Prostate gland (tissue), 2 donors: Measurements from ENCODE around the gene DSCAML1. TPM values are rescaled to one million over a fixed set of nuclear protein-coding genes. Genes with fewer than 3 reads are reported as not detected.

Source experiments
- DNase-seq: peaks from one replicate; pipeline ENCODE4 v3.0.0-alpha.2; 2019; ENCODE audit warnings: low spot score
- H3K27ac ChIP-seq, 2 donors: fragments of 200-600 bp; sonication (generic); 2 replicates each; pipeline ENCODE4 v1.5.1; 2017 to 2019
- H3K27me3 ChIP-seq: fragments of 200-600 bp; sonication (generic); replicated peaks from 2 replicates; pipeline ENCODE4 v1.5.1; 2019; ENCODE audit not compliant: insufficient read depth
- H3K36me3 ChIP-seq, 2 donors: fragments of 200-600 bp; sonication (generic); 1 replicate in 1 of 2; 2 replicates in 1 of 2; pipeline versions ENCODE4 v1.5.1 to v1.8.1; 2017 to 2019
- H3K4me1 ChIP-seq: fragments of 200-600 bp; sonication (generic); replicated peaks from 2 replicates; pipeline ENCODE4 v1.5.1; 2019
- H3K4me3 ChIP-seq, 2 donors: fragments of 200-600 bp; sonication (generic); 2 replicates each; pipeline ENCODE4 v1.5.1; 2017 to 2019
- H3K9me3 ChIP-seq: fragments of 200-600 bp; sonication (generic); 2 replicates; pipeline ENCODE4 v1.5.1; 2017
- CTCF ChIP-seq, 4 experiments: fragments of 200-600 bp in 2 of 4; fragments of 450-650 bp in 2 of 4; sonication (generic) in 2 of 4; IDR thresholded peaks; 1 replicate in 3 of 4; 2 replicates in 1 of 4; pipeline ENCODE4 v1.5.1; 2016 to 2019; ENCODE audit warnings: antibody characterized with exemption in 4 of 4, mild to moderate bottlenecking in 2 of 4, moderate library complexity in 2 of 4
- POLR2A ChIP-seq: fragments of 450-650 bp; IDR thresholded peaks from one replicate; pipeline ENCODE4 v1.6.1; 2016; ENCODE audit warnings: antibody characterized with exemption, mild to moderate bottlenecking
- POLR2AphosphoS5 ChIP-seq: sonication (generic); formaldehyde crosslinking; IDR thresholded peaks from one replicate; pipeline ENCODE4 v1.6.1; 2017; ENCODE audit warnings: antibody characterized with exemption
- WGBS: methylation state at CpG from one replicate; pipeline ENCODE4 v1.1.5; 2018; 5-methylcytosine and 5-hydroxymethylcytosine counted together
- intact Hi-C: fragments of 100-400 bp; cut with DNase I; formaldehyde crosslinking; loops from one replicate; pipeline ENCODE4 v1.14.2; 2022
- total RNA-seq, 2 donors: library from RNA; depleted of rRNA; stranded (reverse); fragments of >200 nt; gene quantifications; one replicate each; pipeline ENCODE4 v1.1.0, GENCODE V29; 2016

Gene DSCAML1
- total RNA-seq, 2 donors from 2014 or later, result 0.14 to 2.8 TPM

DNA sequence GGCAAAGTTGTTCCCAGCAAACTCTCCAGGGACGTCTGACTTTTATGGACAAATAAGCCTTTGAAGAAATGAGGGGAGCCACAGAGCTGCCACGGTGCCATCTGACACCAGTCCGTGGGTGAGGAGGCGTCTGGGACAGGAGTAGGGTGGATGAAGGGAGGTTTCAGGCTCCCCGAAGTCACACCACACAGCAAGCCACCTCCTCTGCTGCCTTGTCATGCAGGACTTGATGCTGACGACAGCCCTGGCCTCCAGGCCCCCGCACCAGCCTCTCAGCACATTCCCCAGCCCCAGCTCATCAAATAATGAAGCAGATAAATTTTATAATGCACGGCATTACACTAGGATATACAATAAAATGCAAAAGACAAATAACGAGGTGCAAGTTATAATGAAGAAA is 312.9 kb downstream of the DSCAML1 start:
- H3K27me3 ChIP-seq, result no peaks in the 10 kb centered on the region
- 26% methylated on average over 9 of the region's 9 CpGs for WGBS
- TF ChIP-seq POLR2A, result no peak
- TF ChIP-seq CTCF (IDR thresholded peaks at IDR 0.05), result no peak
- no peak for TF ChIP-seq POLR2AphosphoS5
- no peak for DNase-seq
- no peaks in the 10 kb centered on the region for H3K9me3 ChIP-seq
- H3K27ac ChIP-seq, result no peak overlapping the region
- H3K36me3 ChIP-seq, result no peaks in the 10 kb centered on the region
- intact Hi-C loops, result no loop called here
- no peaks in the 10 kb centered on the region for H3K4me1 ChIP-seq
- no peak overlapping the region for H3K4me3 ChIP-seq

DNA sequence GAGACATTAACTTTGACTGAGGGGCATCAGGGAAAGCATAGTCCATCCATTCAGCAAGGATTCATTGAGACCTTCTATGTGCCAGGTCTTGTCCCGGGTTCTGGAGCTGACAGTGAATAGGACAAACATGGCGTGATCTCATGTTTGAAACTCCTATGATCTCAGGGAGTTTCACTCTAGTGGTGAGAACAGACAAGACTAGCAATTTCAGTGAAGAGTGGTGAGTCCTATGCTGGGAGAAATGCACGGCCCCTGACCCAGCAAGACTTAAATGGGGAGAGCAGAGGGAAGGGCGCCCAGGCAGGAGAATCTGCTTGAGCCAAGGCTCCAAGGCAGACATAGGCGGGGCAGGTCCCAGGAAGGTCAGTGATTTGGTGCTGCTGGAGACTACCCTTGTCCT is 313.6 kb downstream of the DSCAML1 start:
- DNase-seq, result no peak
- H3K36me3 ChIP-seq, result no peaks in the 10 kb centered on the region
- TF ChIP-seq POLR2AphosphoS5 (no peak), CTCF (IDR thresholded peaks at IDR 0.05) (no peak), POLR2A (no peak)
- H3K4me3 ChIP-seq, result no peak overlapping the region
- no peak overlapping the region for H3K27ac ChIP-seq
- WGBS, result 93% methylated on average over 5 of the region's 5 CpGs
- no peaks in the 10 kb centered on the region for H3K9me3 ChIP-seq
- intact Hi-C loops, result no loop called here
- H3K4me1 ChIP-seq, result no peaks in the 10 kb centered on the region
- no peaks in the 10 kb centered on the region for H3K27me3 ChIP-seq

- Histone ChIP-seq H3K4me1 (no peaks in the 10 kb centered on the region), H3K27me3 (peaks cover 2% of the 10 kb centered on the region), H3K27ac (no peak overlapping the region), H3K9me3 (no peaks in the 10 kb centered on the region), H3K4me3 (no peak overlapping the region), H3K36me3 (no peaks in the 10 kb centered on the region)
- intact Hi-C loops, result no loop called here
- WGBS, result 73% methylated on average over 7 of the region's 8 CpGs
- DNase-seq, result no peak
- TF ChIP-seq POLR2A (no peak), CTCF (IDR thresholded peaks at IDR 0.05) (no peak), POLR2AphosphoS5 (no peak)
Measured at GRCh38 chr11:117482881-117483280, 314.1 kb downstream of the DSCAML1 start.

DNA sequence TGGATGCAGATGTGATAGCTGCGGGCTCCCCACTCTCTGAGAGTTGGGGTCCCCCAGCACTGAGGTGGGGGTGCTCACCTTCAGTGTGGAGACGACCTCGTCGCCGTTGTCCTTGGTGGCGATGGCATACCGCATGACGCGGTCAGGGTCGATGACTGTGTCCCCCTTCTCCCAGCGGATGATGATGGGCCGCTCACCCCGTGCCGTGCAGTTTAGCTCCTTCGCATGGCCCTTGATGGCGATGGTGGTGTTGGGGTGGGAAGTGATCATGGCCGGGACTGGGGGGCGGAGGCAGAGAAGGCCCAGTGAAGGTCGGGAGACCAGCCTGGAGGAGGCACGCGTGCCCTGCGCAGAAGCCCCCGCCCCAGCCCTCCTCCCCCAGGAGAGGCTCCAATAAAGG is 315.1 kb downstream of the DSCAML1 start:
- peaks cover 2% of the 10 kb centered on the region for H3K27me3 ChIP-seq

More for the DNA sequence above, 315.1 kb downstream of the DSCAML1 start:
- intact Hi-C loops, result no loop called here
- DNase-seq, result no peak
- TF ChIP-seq CTCF (IDR thresholded peaks at IDR 0.05) (no peak), POLR2AphosphoS5 (no peak), POLR2A (no peak)
- Histone ChIP-seq H3K4me1 (no peaks in the 10 kb centered on the region), H3K36me3 (no peaks in the 10 kb centered on the region), H3K9me3 (no peaks in the 10 kb centered on the region), H3K27ac (no peak overlapping the region), H3K4me3 (no peak overlapping the region)
- 94% methylated on average over 23 of the region's 23 CpGs for WGBS
